ENCODE results near the gene TNFSF12. TPM values are rescaled to one million over a fixed set of nuclear protein-coding genes. Genes with fewer than 3 reads are reported as not detected.

Gene TNFSF12
- total RNA-seq, 4 donors from 2014 or later: 12.7 to 28.4 (median 18.0) TPM

DNA sequence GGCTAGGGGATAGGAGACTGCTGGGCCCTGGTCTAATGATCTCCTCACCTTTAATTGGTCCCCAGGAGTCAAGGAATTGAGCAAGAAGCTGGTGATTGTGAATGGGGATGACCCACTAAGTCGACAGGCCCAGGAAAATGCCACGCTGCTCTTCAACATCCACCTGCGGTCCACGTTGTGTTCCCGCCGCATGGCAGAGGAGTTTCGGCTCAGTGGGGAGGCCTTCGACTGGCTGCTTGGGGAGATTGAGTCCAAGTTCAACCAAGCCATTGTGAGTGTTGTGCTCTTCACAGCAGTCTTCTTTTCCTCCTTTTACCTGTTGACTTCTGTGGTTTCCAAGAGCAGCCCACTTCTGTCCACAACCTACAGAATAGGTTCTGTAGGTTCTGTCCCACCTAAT, 45.3 kb upstream of the TNFSF12 start:
- WGBS: 94% methylated on average over 8 of the region's 8 CpGs
- Histone ChIP-seq H3K27ac (no peak overlapping the region), H3K4me3 (no peak overlapping the region), H3K4me1 (no peaks in the 10 kb centered on the region), H3K36me3 (peaks cover 99% of the 10 kb centered on the region), H3K9me3 (no peaks in the 10 kb centered on the region), H3K27me3 (no peaks in the 10 kb centered on the region)
- no peak for DNase-seq (ENCODE audit: low spot score in 2 of 2)
- TF ChIP-seq, protein P1, sequence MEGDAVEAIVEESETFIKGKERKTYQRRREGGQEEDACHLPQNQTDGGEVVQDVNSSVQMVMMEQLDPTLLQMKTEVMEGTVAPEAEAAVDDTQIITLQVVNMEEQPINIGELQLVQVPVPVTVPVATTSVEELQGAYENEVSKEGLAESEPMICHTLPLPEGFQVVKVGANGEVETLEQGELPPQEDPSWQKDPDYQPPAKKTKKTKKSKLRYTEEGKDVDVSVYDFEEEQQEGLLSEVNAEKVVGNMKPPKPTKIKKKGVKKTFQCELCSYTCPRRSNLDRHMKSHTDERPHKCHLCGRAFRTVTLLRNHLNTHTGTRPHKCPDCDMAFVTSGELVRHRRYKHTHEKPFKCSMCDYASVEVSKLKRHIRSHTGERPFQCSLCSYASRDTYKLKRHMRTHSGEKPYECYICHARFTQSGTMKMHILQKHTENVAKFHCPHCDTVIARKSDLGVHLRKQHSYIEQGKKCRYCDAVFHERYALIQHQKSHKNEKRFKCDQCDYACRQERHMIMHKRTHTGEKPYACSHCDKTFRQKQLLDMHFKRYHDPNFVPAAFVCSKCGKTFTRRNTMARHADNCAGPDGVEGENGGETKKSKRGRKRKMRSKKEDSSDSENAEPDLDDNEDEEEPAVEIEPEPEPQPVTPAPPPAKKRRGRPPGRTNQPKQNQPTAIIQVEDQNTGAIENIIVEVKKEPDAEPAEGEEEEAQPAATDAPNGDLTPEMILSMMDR (IDR thresholded peaks at IDR 0.05): no peak
- no peak for TF ChIP-seq POLR2AphosphoS5 (IDR thresholded peaks at IDR 0.05)
- no peak for TF ChIP-seq EP300 (IDR thresholded peaks at IDR 0.05)
- no peak for TF ChIP-seq POLR2A (IDR thresholded peaks at IDR 0.05)

DNA sequence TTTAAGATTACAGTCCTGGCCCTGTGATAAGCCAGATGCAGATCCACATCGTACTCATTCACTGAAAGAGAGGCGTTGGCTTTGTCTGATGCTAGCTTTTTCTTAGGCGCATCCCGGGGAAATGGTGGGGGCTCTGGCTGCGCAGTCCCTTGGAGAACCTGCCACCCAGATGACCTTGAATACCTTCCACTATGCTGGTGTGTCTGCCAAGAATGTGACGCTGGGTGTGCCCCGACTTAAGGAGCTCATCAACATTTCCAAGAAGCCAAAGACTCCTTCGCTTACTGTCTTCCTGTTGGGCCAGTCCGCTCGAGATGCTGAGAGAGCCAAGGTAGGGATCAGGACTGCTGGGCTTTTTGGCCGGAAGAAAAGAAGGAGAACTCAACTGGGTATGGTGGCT, 40.7 kb upstream of the TNFSF12 start:
- 73% methylated on average over 9 of the region's 11 CpGs for WGBS
- Histone ChIP-seq H3K9me3 (no peaks in the 10 kb centered on the region), H3K27ac (no peak overlapping the region), H3K36me3 (peaks cover 99% of the 10 kb centered on the region), H3K4me1 (no peaks in the 10 kb centered on the region), H3K4me3 (no peak overlapping the region), H3K27me3 (no peaks in the 10 kb centered on the region)
- no peak for DNase-seq (ENCODE audit: low spot score in 2 of 2)
- TF ChIP-seq, protein P1 (IDR thresholded peaks at IDR 0.05): no peak
- TF ChIP-seq EP300 (IDR thresholded peaks at IDR 0.05): no peak
- no peak for TF ChIP-seq POLR2AphosphoS5 (IDR thresholded peaks at IDR 0.05)
- no peak for TF ChIP-seq POLR2A (IDR thresholded peaks at IDR 0.05)

DNA sequence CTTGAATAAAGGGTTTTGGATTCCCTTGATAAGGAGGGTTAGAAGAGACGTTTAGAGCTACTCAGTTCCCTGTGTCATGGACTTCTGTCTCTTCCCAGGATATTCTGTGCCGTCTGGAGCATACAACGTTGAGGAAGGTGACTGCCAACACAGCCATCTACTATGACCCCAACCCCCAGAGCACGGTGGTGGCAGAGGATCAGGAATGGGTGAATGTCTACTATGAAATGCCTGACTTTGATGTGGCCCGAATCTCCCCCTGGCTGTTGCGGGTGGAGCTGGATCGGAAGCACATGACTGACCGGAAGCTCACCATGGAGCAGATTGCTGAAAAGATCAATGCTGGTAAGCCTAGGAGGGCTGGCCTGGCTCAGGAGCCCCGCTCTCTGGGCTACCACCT, 40.0 kb upstream of the TNFSF12 start:
- Histone ChIP-seq H3K4me3 (no peak overlapping the region), H3K9me3 (no peaks in the 10 kb centered on the region), H3K4me1 (no peaks in the 10 kb centered on the region), H3K27ac (no peak overlapping the region), H3K27me3 (no peaks in the 10 kb centered on the region), H3K36me3 (peaks cover 99% of the 10 kb centered on the region)
- no peak for DNase-seq (ENCODE audit: low spot score in 2 of 2)
- WGBS: 85% methylated on average over 9 of the region's 9 CpGs
- TF ChIP-seq, protein P1 (IDR thresholded peaks at IDR 0.05): no peak
- TF ChIP-seq POLR2AphosphoS5 (IDR thresholded peaks at IDR 0.05) (no peak), POLR2A (IDR thresholded peaks at IDR 0.05) (no peak), EP300 (IDR thresholded peaks at IDR 0.05) (no peak)

DNA sequence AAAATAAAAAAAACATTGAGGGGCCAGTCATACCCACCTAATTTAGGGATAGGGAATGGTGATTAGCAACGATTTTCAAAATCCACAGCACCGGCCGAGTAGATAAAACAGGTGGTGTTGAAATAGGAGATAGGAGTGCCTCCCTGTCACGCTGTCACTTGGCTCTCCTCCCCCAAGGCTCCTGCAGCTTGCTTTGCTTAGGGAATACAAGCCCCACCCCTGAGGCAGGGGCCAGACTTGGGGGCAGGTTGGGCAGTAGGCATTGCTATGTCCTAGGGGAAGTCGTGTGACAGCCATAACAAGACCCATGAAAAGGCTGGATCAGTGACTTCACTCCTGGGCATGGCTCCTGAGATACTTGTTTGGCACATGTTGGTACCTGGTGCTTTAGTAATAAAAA, 38.9 kb upstream of the TNFSF12 start:
- H3K27ac ChIP-seq: no peak overlapping the region
- no peak overlapping the region for H3K4me3 ChIP-seq
- peaks cover 8% of the 10 kb centered on the region for H3K4me1 ChIP-seq
- WGBS: 81% methylated on average over 5 of the region's 5 CpGs
- H3K9me3 ChIP-seq: no peaks in the 10 kb centered on the region
- H3K27me3 ChIP-seq: no peaks in the 10 kb centered on the region
- no peak for DNase-seq (ENCODE audit: low spot score in 2 of 2)
- peaks cover 94% of the 10 kb centered on the region for H3K36me3 ChIP-seq
- TF ChIP-seq POLR2A (IDR thresholded peaks at IDR 0.05) (no peak), EP300 (IDR thresholded peaks at IDR 0.05) (no peak), POLR2AphosphoS5 (IDR thresholded peaks at IDR 0.05) (no peak)
- TF ChIP-seq, protein P1 (IDR thresholded peaks at IDR 0.05): no peak

DNA sequence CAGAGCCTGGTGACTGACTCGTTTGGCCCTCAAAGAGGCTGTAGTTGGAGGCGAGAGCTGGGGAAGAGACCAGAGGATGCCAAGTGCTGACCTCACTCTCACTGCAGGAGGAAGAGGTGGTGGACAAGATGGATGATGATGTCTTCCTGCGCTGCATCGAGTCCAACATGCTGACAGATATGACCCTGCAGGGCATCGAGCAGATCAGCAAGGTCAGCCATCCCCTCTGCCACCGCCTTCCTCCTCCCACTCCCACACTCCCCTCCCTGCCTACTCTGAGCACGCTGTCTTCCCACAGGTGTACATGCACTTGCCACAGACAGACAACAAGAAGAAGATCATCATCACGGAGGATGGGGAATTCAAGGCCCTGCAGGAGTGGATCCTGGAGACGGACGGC, 37.8 kb upstream of the TNFSF12 start:
- peaks cover 82% of the 10 kb centered on the region for H3K36me3 ChIP-seq
- H3K9me3 ChIP-seq: no peaks in the 10 kb centered on the region
- H3K4me3 ChIP-seq: no peak overlapping the region
- TF ChIP-seq EP300 (IDR thresholded peaks at IDR 0.05) (no peak), POLR2A (IDR thresholded peaks at IDR 0.05) (no peak), POLR2AphosphoS5 (IDR thresholded peaks at IDR 0.05) (no peak)
- TF ChIP-seq, protein P1 (IDR thresholded peaks at IDR 0.05): no peak
- DNase-seq (ENCODE audit: low spot score in 2 of 2): no peak
- WGBS: 75% methylated on average over 10 of the region's 10 CpGs
- no peaks in the 10 kb centered on the region for H3K27me3 ChIP-seq
- peaks cover 10% of the 10 kb centered on the region for H3K4me1 ChIP-seq
- no peak overlapping the region for H3K27ac ChIP-seq

All from suprapubic skin (tissue), 4 donors.